Ovary (tissue), 9 donors: ENCODE results near the gene CD247. TPM values are rescaled to one million over a fixed set of nuclear protein-coding genes. Genes with fewer than 3 reads are reported as not detected.

Source experiments
- DNase-seq, 5 donors: peaks; one replicate each; pipeline ENCODE4 v3.0.0-alpha.2; 2019 to 2020
- H3K27ac ChIP-seq, 2 donors: fragments of 200-600 bp; one replicate each; pipeline versions ENCODE4 v1.5.1 to v1.8.0; 2019 to 2022
- H3K27me3 ChIP-seq: fragments of 200-600 bp; one replicate; pipeline ENCODE4 v1.8.0; 2022
- H3K36me3 ChIP-seq: fragments of 200-600 bp; sonication (generic); one replicate; pipeline ENCODE4 v1.5.1; 2019
- H3K4me1 ChIP-seq: one replicate; pipeline ENCODE4 v1.8.1; 2013; ENCODE audit warnings: mild to moderate bottlenecking, moderate library complexity; ENCODE audit not compliant: insufficient read depth
- H3K4me3 ChIP-seq: fragments of 200-600 bp; sonication (generic); one replicate; pipeline ENCODE4 v1.5.1; 2017
- H3K9me3 ChIP-seq, 2 donors: fragments of 200-600 bp in 1 of 2; sonication (generic) in 1 of 2; one replicate each; pipeline versions ENCODE4 v1.5.1 to v1.8.1; 2013 to 2019; ENCODE audit warnings: mild to moderate bottlenecking in 1 of 2, moderate library complexity in 1 of 2
- CTCF ChIP-seq, 3 donors: fragments of 450-650 bp in 2 of 3; fragments of 200-600 bp in 1 of 3; IDR thresholded peaks; one replicate each; pipeline versions ENCODE4 v1.5.1 to v1.8.0; 2016 to 2022; ENCODE audit warnings: antibody characterized with exemption in 3 of 3, mild to moderate bottlenecking in 1 of 3
- EP300 ChIP-seq: sonication (generic); formaldehyde crosslinking; IDR thresholded peaks from one replicate; pipeline ENCODE4 v1.6.1; 2017; ENCODE audit warnings: antibody characterized with exemption
- POLR2A ChIP-seq: fragments of 450-650 bp; IDR thresholded peaks from one replicate; pipeline ENCODE4 v1.6.1; 2017; ENCODE audit warnings: antibody characterized with exemption, mild to moderate bottlenecking, moderate library complexity
- WGBS, 3 donors: extraction: QIAGEN DNeasy Blood & Tissue Kit in 1 of 3; methylation state at CpG; one replicate each; pipeline versions ENCODE4 v1.1.5 to v1.1.7; 2013 to 2017; 5-methylcytosine and 5-hydroxymethylcytosine counted together
- intact Hi-C, 4 donors: fragments of 100-400 bp; cut with DNase I; formaldehyde crosslinking; loops; one replicate each; pipeline versions ENCODE4 v1.11.0 to v1.15.1; 2022 to 2023
- polyA plus RNA-seq, 2 donors: library from polyadenylated mRNA; stranded (reverse); fragments of 200-250 nt in 1 of 2; fragments of 350-450 nt in 1 of 2; fragmentation: Illumina TruSeq in 1 of 2; extraction: RNeasy Lipid Tissue Mini Kit (QIAGEN cat#74804) in 1 of 2; gene quantifications; one replicate each; pipeline ENCODE4 v1.2.3, GENCODE V29; 2013 to 2014
- total RNA-seq, 7 donors: library from RNA; depleted of rRNA in 2 of 7; stranded (reverse); fragments of >200 nt in 2 of 7; fragmentation: NEBNext Ultra II Directional in 3 of 7; extraction: Animal tissue kit (Norgen Biotek cat#: 25700) in 3 of 7; gene quantifications; one replicate each; pipeline versions ENCODE4 v1.1.0 to v1.2.4, GENCODE V29; 2016 to 2023
- donor health status: DM: no; HTN: no; CAD: no; lungs with moderate emphysema.
- donor health status: DM: no; HTN: no; CAD: no.
- donor health status: Bipolar disorder and iron deficiency.
- donor health status: DM: yes; HTN: yes; CAD: no.
- donor health status: DM: no; HTN: no; CAD: no.
- donor health status: DM: yes; HTN: yes; CAD: no.

Gene CD247
- total and polyA plus RNA-seq, 9 donors, result 0.32 to 3.3 (median 0.47) TPM

DNA sequence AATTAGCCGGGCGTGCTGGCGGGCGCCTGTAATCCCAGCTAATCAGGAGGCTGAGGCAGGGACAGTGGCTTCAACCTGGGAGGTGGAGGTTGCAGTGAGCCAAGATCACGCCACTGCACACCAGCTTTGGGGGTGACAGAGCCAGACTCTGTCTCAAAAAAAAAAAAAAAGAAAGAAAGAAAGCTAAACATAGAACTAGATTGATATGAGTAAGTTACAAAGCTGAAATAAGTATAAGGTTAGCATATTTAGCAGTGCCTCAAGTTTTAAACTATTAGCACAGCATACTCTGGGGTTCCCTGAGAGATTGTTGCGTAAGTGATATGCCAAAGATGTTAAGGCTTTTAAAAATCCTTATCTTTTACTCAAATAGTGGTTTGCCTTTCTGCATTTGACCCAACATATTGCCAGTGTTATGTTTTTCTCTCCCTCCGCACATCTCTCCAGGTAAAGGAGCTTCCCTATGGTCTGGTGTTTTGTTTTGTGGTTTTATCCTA is 126.1 kb downstream of the CD247 start:
- Histone ChIP-seq H3K27me3 (no peaks in the 10 kb centered on the region), H3K27ac (no peak overlapping the region), H3K9me3 (no peaks in the 10 kb centered on the region), H3K36me3 (no peaks in the 10 kb centered on the region), H3K4me3 (no peak overlapping the region), H3K4me1 (no peaks in the 10 kb centered on the region)
- intact Hi-C loops, result no loop called here
- no peak for TF ChIP-seq CTCF (IDR thresholded peaks at IDR 0.05)
- TF ChIP-seq POLR2A, result no peak
- no peak for TF ChIP-seq EP300
- 96 to 98% (median 97%) methylated on average over 7 of the region's 7 CpGs for WGBS, 3 donors
- DNase-seq, result no peak

DNA sequence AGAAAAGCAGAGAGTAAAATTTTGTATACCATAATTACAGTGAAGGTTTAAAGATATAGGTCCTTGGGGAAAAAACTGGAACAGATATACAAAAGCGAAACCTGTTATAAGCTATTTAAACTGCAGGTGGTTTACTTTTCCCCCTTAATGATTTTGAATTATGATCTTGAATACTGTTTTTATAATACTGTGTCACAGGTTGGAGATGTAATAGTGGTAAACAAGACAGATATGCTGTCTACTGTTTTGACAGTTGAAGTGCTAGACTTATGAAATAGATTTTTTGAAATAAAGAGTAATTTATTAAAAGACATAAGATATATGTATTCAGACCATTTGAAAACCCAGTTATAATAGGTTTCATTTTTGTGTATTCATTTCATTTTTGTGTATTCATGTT is 129.4 kb downstream of the CD247 start:
- Histone ChIP-seq H3K36me3 (no peaks in the 10 kb centered on the region), H3K4me1 (no peaks in the 10 kb centered on the region), H3K27ac (no peak overlapping the region), H3K4me3 (no peak overlapping the region), H3K9me3 (no peaks in the 10 kb centered on the region), H3K27me3 (no peaks in the 10 kb centered on the region)
- intact Hi-C loops, result no loop called here
- no peak for DNase-seq
- 96 to 98% (median 97%) methylated on average over 1 of the region's 1 CpG for WGBS, 3 donors
- TF ChIP-seq EP300 (no peak), POLR2A (no peak), CTCF (IDR thresholded peaks at IDR 0.05) (no peak)

GRCh38 chr1:167387251-167387910 is 130.9 kb downstream of the CD247 start:
- Histone ChIP-seq H3K27me3 (no peaks in the 10 kb centered on the region), H3K4me1 (no peaks in the 10 kb centered on the region), H3K4me3 (no peak overlapping the region), H3K9me3 (no peaks in the 10 kb centered on the region), H3K36me3 (no peaks in the 10 kb centered on the region), H3K27ac (no peak overlapping the region)
- TF ChIP-seq CTCF (IDR thresholded peaks at IDR 0.05) (no peak), POLR2A (no peak), EP300 (no peak)
- 92 to 93% (median 93%) methylated on average over 7 of the region's 7 CpGs for WGBS, 3 donors
- no peak for DNase-seq
- intact Hi-C loops, result no loop called here

Other genes with a start within 250 kb of the CD247 start
- 100 to 1,000 TPM in 3 of 7 donors, 10 to 100 TPM in 4; 82.2 to 151 (median 96.8) TPM for gene CREG1, start 35.2 kb upstream of the CD247 start, total RNA-seq
- gene CREG1, start 35.2 kb upstream of the CD247 start, polyA plus RNA-seq, result 100 to 1,000 TPM in 1 of 2 donors, 10 to 100 TPM in 1; 94.1 to 203 TPM
- gene RCSD1, start 111.7 kb upstream of the CD247 start, total RNA-seq, result 1 to 10 TPM; 2.1 to 5.9 (median 3.0) TPM
- gene RCSD1, start 111.7 kb upstream of the CD247 start, polyA plus RNA-seq, result 10 to 100 TPM in 1 of 2 donors, 1 to 10 TPM in 1; 4.1 to 10.9 TPM
- gene MPZL1, start 203.5 kb upstream of the CD247 start, total RNA-seq, result 100 to 1,000 TPM in 3 of 7 donors, 10 to 100 TPM in 4; 43.0 to 114 (median 80.1) TPM
- gene MPZL1, start 203.5 kb upstream of the CD247 start, polyA plus RNA-seq, result 100 to 1,000 TPM in 1 of 2 donors, 10 to 100 TPM in 1; 30.3 to 180 TPM